Left lobe of liver (tissue), 2 donors: ENCODE results near the gene GARIN6. TPM values are rescaled to one million over a fixed set of nuclear protein-coding genes. Genes with fewer than 3 reads are reported as not detected.
A peak's percentile ranks its signal among the peaks of the same experiment; 100 is the strongest.
"Not testable (repeated sequence)": the region's sequence is repeated elsewhere in the genome, so short reads cannot be mapped to it uniquely, and the experiment has no call there.

Experiments used
- ATAC-seq: fragments of 200-7000 bp; cut with Tn5 transposase; one replicate; pipeline ENCODE4 v1.9.1; 2020; ENCODE audit warnings: mild to moderate bottlenecking, moderate library complexity
- DNase-seq: peaks from one replicate; pipeline ENCODE4 v3.0.0-alpha.2; 2020; ENCODE audit warnings: low spot score
- total RNA-seq: library from RNA; stranded (reverse); gene quantifications from one replicate; pipeline ENCODE4 v1.2.1, GENCODE V29; 2021
- donor health status: DM: no; HTN: no; CAD: no; lungs with moderate emphysema.
- donor health status: DM: no; HTN: yes; CAD: no.

Gene GARIN6
- not detected for total RNA-seq

DNA sequence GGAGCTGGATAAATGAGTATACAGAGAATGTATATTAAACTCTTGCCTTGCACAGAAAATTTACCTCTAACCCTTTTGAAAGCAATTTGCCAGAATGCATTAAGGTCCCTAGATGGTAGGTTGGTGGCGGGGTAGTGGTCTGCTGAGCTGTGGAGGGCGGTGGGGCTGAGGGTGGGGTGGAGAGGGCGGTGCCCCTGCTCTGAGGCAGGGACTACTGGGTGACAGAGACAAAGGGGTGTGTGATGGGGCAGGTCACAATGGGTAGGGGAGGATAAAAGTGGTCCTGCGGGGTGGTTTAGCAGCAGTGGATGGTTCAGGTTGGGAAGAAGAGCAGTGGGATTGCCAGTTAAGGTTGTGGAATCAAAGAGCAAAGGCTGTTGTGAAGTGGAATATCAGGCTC is at the start of gene GARIN6:
Gene GARIN6, plus strand, starts transcription at position 301 of the 400 bp plus-strand sequence. CDS start 422 bp downstream, outside the sequence.
- ATAC-seq = no peak
- DNase-seq = no peak

DNA sequence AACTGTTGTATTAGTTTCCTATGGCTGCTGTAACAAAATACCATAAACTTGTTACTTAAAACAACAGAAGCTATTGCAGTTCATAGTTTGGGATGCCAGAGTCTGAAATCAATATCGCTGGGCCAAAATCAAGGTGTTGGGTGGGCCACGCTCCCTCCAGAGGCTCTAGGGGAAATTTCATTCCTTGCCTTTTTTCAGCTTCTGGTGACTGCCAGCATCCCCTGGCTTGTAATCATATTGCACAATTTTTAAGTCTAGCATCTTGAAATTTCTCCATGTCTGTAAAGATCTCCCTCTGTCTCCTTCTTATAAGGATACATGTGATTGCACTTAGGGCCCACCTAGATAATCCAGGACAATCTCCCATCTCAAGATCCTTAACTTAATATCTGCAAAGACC is 48.8 kb upstream of the GARIN6 start:
- DNase-seq = no peak
- no peak for ATAC-seq

DNA sequence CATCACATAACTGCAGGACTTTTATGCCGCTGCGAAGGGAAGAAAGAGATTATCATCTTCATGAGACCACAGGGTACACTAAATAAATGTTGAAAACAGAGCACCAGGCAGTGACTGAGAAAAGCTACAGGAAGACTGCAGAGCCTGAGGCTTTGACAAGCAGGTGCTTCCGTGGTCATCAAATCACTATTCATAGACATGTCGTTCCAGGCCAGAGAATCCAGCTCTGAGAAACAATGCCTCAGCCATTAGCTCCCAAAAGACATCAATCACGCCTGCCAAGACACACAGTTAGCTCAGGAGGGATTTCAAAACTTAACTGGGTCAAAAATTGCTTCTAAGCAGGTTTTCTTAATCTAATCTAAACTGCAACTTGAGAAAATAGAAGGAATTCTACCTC is 47.2 kb upstream of the GARIN6 start:
- ATAC-seq (no peak), DNase-seq (no peak)

DNA sequence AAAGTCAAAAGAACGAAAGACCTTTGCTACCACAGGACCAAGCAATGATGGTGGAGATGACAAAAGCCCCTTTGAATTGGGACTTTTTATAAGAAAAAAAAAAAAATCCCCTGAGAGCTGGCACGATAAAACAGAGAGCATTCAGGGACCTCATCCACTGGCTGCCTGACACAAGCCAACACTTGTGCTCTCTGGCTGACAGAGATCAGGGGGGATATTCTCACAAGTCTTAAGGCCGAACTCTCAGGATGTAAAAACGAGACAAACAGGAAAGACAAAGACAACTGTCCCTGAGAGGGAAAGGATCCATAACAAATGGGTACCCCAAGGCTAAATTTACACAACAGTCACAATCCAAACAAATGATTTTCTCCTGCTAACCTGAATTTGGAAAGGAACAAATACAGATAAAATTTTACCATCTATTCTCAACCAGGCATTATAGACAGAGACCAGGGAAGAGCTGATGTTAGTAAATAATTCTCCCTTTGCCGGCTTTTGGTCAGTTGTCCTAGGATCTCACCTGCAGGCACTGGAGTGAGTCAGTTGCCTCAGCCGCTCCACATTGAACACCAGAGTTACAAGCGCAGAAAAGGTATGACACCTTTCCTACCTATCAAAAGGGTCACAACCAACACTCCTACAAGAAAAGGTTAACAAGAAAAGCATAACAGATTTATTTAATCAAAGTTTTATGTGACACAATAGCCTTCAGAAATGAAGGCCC is 37.9 kb upstream of the GARIN6 start:
- DNase-seq (no peak), ATAC-seq (no peak)

DNA sequence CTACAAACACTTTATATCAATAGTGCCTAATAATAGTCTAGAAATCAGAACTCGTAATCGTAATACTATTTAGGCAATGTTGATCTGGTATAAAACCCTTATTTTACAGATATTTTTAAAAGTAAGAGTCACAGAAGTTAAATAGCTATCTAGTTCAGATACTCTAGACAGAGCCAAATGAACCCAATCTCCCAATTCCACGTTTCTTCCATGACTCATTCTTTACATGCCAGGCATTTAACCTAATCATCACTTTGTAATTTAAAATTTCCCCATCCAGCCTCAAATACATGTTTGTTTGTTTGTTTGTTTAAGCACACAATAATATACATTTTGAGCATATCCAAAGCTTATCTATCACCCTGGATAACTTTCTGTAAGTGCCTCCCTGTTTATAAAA is 36.4 kb upstream of the GARIN6 start:
- ATAC-seq (no peak), DNase-seq (no peak)

DNA sequence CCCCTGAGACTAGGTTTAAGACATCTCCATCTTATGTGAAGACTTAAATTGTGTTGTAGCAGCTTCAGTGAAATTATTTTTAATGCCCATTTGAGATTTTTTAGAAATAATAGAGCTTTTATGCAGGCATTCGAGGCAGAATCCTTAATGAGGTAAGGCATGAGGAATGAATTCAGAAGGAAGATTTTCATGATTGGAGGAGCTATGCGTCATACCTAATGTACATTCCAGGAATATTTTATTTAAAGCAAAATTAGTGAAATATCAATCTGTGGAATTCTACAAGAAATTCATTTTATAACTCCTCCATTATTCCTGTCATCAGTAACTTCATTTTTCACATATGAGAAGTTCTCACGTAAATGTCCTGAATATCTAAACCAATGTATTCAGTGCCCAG is 36.0 kb upstream of the GARIN6 start:
- DNase-seq (no peak), ATAC-seq (no peak)

DNA sequence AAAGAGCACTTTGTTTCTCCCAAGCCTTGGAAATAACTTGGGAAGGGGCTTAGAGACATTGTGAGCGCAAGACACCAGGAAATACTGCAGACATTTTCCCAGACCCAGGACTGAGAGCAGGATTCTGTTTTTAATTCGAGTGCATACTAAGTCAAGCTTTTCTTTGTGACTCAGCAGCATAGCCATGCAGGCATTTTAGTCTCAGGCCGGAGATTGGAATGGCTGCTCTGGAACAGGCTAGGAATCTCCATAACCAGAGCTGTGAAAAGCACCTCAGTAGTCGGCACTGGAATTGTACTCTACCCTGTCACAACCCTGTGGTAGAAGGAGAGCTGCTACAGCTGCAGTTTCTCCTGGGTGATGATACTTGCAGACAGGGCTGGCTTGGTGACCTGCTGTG is 28.9 kb upstream of the GARIN6 start:
- no peak for ATAC-seq
- no peak for DNase-seq

DNA sequence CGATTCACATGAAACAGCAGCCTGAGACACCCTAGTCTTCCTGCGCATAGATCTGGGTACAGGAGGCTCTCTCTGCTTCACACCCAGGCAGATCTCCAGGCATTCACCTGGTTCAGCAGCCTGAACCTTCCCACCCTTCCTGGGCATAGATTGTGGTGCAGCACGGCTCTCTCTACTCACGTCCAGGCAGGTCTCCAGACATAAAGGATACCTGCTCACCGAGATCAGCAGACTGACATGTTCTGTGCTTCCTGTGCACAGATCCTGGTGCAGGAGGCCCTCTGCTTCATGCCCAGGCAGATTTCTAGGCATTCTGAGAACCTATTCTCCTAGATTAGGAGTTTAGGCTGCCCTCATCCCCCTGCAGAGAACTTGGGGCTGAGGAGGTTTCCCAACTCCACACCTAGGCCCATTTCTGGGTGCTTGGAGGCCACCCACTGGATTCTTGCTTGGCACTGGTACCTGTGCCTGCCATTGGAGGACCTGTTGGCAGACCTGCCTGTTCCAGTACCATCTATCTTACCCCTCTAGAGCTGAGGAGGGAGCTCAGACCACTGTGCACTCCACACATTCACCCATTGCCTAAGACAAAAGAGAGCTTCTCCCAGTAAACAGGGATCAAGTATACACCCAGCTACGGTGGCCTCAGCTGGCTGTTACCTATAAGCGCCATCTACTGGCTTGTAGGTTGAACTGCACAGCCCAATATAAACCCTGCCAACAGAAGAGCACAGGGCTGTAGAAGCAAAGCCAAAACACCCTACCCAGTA is 28.0 kb upstream of the GARIN6 start:
- peak; percentile 99 for ATAC-seq

DNA sequence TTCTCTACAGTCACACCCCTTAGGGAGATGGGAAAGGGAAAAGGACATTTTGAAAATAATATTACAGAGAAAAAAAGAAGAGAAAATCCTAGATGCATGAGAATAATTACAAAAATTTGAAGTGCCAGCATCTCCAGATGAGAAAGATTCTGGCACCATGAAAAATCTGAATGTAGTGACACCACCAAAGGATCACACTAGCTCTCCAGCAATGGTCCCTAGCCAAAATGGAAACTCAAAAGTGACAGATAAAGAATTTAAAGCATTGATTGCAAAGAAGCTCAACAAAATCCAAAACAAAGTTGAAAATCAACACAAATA is 27.4 kb upstream of the GARIN6 start:
- ATAC-seq (no peak), DNase-seq (no peak)

More for the DNA sequence above, 28.0 kb upstream of the GARIN6 start:
- DNase-seq = peak; percentile 52

DNA sequence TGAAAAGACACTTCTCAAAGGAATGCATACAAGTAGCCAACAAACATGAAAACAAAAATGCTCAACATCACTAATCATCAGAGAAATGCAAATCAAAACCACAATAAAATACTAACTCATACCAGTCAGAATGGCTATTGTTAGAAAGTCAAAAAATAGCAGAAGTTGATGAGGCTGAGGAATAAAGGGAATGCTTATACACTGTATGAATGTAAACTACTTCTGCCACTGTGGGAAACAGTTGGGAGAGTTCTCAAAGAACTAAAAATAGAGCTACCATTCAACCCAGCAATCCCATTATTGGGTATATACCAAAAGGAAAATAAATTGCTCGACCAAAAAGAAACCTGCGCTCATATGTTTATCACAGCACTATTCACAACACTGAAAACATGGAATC is 23.0 kb upstream of the GARIN6 start:
- not testable (repeated sequence) for ATAC-seq, DNase-seq

DNA sequence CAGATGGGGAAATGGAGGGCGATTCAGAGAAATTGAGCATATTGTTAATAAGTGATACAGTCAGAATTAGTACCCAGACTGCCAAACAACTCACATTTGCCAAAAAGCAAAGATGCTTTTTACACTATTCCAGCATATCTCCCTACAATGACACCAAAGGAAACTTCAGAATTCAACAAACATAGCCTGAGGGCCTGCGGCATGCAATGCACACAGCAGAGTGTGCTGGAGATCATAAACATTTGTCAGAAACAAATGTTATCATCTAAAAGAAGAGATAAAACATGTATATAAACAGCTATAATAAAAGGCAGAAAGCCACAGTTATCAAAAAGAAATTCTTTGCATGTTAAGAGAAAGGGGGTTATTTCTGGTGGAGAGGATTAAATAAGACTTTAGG is 20.1 kb upstream of the GARIN6 start:
- no peak for DNase-seq
- ATAC-seq = no peak

DNA sequence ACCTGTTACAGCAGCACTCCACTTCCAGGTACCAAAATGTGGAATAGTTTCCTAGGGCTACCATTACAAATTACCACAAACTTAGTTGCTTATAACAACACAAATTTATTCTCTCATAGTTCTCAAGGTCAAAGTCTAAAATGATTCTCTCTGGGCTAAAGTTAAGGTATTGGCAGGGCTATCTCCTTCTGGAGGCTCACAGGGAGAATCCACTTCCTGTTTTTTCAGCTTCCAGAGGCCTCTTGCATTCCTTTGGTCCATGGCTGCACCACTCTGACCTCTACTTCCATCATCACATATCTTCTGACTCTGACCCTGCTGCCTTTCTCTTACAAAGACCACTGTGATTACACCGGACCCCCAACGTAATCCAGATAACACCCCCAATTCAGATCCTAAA is 2.9 kb upstream of the GARIN6 start:
- no peak for DNase-seq
- no peak for ATAC-seq

DNA sequence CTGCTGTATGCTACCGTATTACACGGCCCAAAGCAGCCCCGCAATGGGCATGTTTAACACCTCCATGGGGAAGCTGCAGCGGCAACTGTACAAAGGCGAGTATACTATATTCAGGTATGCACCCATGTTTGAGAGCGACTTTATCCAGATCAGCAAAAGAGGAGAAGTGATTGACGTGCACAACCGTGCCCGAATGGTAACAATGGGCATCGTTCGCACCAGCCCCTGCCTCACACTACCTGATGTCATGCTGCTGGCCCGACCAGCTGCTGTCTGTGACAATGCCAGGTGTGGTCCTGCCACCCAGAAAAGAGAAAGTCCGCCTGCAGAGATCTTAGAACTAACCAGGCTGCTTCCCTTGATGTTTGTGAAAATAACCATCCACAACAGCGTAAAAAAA is 630 bp downstream of the GARIN6 start:
- DNase-seq = no peak
- no peak for ATAC-seq

DNA sequence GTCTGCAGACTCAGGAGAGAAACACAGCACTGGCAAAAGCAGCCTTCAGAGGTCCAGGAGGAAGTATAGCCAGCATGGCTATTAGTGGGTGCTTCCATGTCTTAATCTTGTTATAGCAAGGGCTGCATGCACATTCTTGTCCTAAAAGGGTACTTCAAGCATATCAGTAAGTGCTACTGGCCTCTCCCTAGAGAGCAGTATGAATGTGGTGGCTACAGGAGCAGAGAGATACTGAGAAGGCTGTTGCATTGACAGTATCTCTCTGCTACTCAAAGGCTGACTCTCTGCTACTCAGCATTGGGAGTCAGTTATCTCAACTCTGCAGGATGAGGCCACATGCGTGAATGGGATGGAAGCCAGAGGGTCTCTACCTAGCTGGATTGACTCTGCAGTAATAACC is 2.0 kb downstream of the GARIN6 start:
- ATAC-seq (peak; percentile 69), DNase-seq (no peak)

DNA sequence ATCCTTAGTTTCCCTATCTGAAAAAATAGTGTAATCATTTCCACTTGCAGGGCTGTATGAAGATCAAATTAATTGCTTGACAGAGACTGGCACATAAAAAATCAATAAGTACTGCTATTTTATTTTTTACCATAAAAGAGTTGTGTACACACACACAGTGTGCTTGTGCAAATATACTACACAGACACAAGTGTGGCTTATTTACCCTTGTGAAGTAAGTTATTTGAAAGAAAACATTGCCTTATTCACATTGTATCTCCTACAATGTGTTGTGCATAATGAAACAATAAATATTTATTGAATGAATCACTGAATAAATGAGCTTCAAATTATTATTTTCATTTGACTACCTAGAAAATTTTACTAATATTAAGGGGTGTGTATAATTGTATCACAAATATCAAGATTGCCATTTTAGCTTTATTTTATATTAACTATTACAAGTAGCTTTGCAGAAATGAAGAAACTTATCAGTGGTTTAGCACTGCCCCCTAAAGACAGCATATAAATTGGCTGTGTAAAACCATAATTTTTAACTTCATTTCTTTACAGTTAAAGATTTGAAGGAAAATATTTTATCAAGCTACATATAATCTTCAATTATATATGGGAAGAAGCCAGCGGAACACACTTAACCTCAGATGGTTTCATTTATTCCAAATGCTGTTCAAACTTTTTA is 11.3 kb downstream of the GARIN6 start:
- ATAC-seq (no peak), DNase-seq (no peak)

DNA sequence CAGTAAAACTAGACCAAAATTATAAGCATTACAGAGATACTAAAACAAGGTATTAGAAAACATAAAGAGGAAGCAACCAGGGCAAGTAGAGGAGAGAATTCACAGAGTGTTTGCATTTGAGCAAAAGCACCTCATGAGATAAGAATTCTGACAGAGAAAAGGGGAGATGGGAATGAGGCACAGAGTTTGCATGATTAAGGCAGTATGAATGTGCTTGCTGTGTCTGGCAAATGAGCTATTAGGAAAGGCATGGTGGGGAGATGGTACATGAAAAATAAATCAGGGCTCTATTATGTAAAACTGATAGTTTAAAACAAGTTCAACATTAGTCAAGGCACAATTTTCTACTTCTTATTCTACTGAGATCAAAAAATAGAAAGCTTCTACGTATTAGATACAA is 23.1 kb downstream of the GARIN6 start:
- DNase-seq (no peak), ATAC-seq (no peak)

DNA sequence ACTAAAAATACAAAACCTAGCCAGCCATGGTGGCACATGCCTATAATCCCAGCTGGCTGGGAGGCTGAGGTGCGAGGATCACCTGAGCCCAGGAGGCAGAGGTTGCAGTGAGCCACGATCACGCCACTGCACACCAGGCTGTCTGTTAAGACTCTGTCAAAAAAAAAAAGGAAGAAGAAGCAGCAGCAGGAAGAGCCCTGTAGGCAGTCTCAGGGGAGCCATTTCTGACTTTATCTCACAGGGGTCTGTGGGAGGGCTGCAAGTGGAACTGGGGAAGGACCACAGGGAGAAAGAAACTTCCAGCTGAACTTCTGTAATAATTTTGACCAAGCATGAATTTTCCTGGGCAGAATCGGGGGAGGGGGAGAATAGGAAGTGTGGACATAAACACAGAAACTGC is 32.7 kb downstream of the GARIN6 start:
- no peak for DNase-seq

DNA sequence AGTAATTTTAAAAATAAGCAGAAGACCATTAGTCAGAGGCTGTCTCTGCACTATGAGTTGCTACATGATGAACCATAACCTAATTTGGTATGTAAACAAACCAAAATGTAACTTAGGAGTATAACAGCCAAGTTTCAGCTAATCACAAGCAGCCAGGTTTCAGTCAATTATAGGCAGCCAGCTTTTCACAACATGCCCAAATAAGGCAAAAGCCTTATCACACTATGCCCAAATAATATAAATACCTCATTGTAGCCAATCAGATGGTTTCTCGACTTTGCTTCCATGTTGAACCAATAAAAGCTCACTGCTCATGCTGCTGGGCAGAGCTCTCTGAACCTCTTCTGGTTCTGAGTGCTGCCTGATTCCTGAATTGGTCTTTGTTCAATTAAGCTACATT is 38.6 kb downstream of the GARIN6 start:
- no peak for ATAC-seq

More for the DNA sequence above, 32.7 kb downstream of the GARIN6 start:
- no peak for ATAC-seq

DNA sequence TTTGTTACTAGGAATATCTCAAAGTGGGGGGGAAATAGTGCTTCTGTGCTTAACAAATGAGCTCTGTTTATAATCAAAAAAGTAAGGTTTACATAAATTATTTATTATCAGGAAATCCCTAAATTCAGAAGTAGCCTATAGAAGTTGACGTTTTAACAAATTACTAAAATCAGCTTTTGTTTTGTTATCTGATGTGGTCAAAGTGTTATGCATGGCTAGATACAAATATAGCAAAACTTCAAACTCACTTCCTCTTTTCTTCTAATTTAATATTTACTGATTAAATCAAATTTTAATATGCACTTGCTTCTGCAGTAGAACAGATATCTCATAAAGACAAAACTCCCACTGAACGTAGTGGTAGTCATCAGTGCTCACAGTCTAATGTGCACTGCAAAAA is 47.5 kb downstream of the GARIN6 start:
- ATAC-seq (no peak), DNase-seq (no peak)

More for the DNA sequence above, 38.6 kb downstream of the GARIN6 start:
- no peak for DNase-seq
